Activated CD4-positive, alpha-beta T cell treated with anti-CD3 and anti-CD28 coated beads, Interleukin-2, amount 10 ng/mL, durations not matched to agents 7 days and 5 days (primary cell): ENCODE results near the gene C16orf82. TPM values are rescaled to one million over a fixed set of nuclear protein-coding genes. Genes with fewer than 3 reads are reported as not detected.

ENCODE experiments used
- CTCF ChIA-PET: fragments of 350-600 bp; sonication (Branson Sonifier 250); formaldehyde crosslinking; loops from one replicate; lab custom pipeline; 2021; ENCODE audit warnings: antibody characterized with exemption; lab: Charles Lee
- POLR2A ChIA-PET: fragments of 350-600 bp; sonication (Branson Sonifier 250); formaldehyde crosslinking; loops from one replicate; lab custom pipeline; 2021; ENCODE audit warnings: antibody characterized with exemption; lab: Charles Lee
- DNase-seq: peaks from one replicate; pipeline ENCODE4 v3.0.0-alpha.2; 2020
- H3K27ac Mint-ChIP-seq: one replicate; pipeline ENCODE4 v1.8.0; 2021; ENCODE audit warnings: mild to moderate bottlenecking, moderate library complexity, mixed read lengths
- H3K27me3 Mint-ChIP-seq: one replicate; pipeline ENCODE4 v1.8.0; 2021; ENCODE audit warnings: mixed read lengths
- H3K36me3 Mint-ChIP-seq: one replicate; pipeline ENCODE4 v1.8.0; 2021; ENCODE audit warnings: low read depth, mixed read lengths
- H3K4me1 Mint-ChIP-seq: one replicate; pipeline ENCODE4 v1.8.0; 2021; ENCODE audit warnings: mixed read lengths
- H3K4me3 Mint-ChIP-seq: one replicate; pipeline ENCODE4 v1.8.0; 2021; ENCODE audit warnings: mild to moderate bottlenecking, moderate library complexity, mixed read lengths
- H3K9me3 Mint-ChIP-seq: one replicate; pipeline ENCODE4 v1.8.0; 2021; ENCODE audit warnings: mixed read lengths
- total RNA-seq, 2 experiments: library from RNA; stranded (reverse); gene quantifications; one replicate each; pipeline ENCODE4 v1.2.3, GENCODE V29; 2021

The C16orf82 gene
- total RNA-seq: not detected

DNA sequence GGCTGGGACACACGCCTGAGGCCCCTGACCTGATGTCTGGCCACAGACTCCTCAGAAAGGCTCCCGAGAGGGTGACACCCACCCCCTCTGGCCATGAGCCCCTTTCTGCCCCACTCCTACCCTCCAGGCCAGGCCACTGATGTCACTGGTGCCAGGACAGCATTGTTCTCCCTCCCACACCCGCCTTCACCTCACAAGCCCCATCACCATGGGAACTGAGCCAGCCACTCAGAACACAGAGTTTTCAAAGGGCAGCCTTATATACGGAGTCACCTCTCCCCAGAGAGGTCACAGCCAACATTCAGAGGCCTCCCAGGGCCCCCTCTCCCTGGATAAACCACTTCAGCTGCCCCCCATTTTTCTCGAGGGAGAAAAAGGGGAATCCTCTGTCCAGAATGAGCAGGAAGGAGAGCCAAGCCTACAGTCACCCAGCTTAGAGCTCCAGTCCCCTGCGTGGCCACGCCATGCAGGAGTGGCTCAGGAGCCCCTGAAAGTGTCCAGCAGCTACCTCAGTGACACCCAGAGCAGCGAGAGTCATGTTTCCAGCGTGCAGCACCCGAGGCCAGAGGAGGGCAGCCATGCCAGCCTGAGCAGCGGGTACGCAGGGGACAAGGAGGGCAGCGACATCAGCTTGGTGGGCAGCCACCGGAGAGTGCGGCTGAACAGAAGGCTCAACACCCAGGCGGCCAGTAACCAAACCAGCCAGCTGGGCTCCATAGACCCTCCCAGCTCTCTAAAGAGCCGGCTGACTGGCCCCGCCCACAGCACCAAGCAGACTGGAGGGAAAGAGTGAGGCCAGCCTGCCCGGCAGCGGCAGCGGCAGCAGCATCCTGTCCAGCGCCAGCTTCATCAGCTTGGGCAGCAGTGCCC, at the start of gene C16orf82:
TSS of gene C16orf82 (plus strand) at position 260 of the 870 bp plus-strand sequence.
- no peak within 1 kb of the TSS for H3K4me3 Mint-ChIP-seq
- CTCF ChIA-PET: interaction anchor here (0.6 to 1.6 kb wide), 2 partner anchors 11 to 511 kb away, joined by 3 to 4 read pairs; no protein-coding TSS in a partner anchor
- H3K4me1 Mint-ChIP-seq: no peaks in the 10 kb centered on the region
- POLR2A ChIA-PET: no interaction called here
- no peak within 1 kb of the TSS for H3K27ac Mint-ChIP-seq
- no peaks in the 10 kb centered on the region for H3K9me3 Mint-ChIP-seq
- peaks cover 3% of the 10 kb centered on the region for H3K27me3 Mint-ChIP-seq
- no peak for DNase-seq
- H3K36me3 Mint-ChIP-seq: no peaks in the 10 kb centered on the region

DNA sequence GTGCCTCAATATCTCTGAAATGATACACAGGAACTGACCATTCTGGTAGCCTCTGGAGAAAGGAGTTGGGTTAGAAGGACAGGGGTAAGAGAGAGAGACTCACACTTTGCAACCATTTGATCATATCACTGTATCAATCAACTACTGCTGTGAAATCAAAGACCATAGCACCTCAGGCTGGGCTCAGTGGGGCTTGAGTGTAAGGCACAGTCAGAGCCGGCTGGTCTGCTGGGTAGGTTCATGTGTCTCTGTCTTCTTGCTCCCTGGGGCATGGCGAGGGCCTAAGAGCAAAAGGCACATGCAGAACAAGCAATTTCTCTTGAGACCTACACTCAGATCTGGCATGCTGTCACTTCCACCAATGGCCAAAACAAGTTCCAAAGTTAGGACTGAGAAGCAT, 46.7 kb upstream of the C16orf82 start:
- Mint-ChIP-seq H3K27ac (no peak overlapping the region), H3K4me3 (no peak overlapping the region), H3K9me3 (no peaks in the 10 kb centered on the region), H3K4me1 (no peaks in the 10 kb centered on the region), H3K27me3 (peaks cover 6% of the 10 kb centered on the region), H3K36me3 (no peaks in the 10 kb centered on the region)
- ChIA-PET POLR2A (no interaction called here), CTCF (interaction anchor here (0.6 kb wide), 1 partner anchor 991 kb away, joined by 3 read pairs; no protein-coding TSS in a partner anchor)
- DNase-seq: no peak

DNA sequence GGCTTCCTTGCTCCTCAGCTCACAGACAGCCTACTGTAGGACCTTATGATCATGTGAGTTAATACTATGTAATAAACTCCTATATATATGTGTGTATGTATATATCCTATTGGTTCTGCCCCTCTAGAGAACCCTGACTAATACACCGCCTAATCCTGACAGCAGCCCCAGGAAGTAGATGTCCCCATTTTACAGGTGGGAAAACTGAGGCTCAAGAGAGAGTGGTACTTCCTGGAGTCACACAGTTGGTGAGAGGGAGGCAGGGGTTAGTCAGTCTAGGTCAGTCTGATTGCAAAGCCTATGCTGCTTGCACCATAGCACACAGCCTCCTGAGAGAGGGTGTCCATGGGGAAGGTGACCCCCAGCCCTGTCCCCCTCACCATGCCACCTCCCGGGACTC, 42.7 kb upstream of the C16orf82 start:
- Mint-ChIP-seq H3K9me3 (no peaks in the 10 kb centered on the region), H3K4me1 (no peaks in the 10 kb centered on the region), H3K27ac (no peak overlapping the region), H3K27me3 (peaks cover 6% of the 10 kb centered on the region), H3K4me3 (no peak overlapping the region), H3K36me3 (no peaks in the 10 kb centered on the region)
- CTCF ChIA-PET: interaction anchor here (0.6 kb wide), 1 partner anchor 476 kb away, joined by 3 read pairs; no protein-coding TSS in a partner anchor
- POLR2A ChIA-PET: no interaction called here
- no peak for DNase-seq

DNA sequence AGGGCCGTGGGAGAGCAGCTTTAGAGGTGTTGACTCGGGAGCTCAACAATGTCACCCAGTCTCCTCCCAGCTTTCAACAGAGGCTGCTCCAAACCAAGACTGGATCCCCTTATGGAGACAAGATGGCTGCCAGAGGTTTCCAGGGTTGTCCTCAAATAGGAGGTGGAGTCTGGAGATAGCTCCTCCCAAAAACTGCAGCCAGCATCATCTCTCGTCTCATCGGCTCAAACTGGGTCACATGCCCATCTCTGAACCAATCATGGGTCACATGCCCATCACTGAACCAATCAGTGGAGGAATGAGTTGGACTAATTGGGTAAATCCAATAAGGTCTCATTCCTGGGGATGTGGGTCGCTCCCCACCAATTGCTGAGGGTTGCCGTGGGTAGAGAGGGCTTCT, 41.1 kb upstream of the C16orf82 start:
- H3K36me3 Mint-ChIP-seq: no peaks in the 10 kb centered on the region
- H3K9me3 Mint-ChIP-seq: no peaks in the 10 kb centered on the region
- CTCF ChIA-PET: no interaction called here
- POLR2A ChIA-PET: interaction anchor here (0.7 kb wide), 1 partner anchor 22 kb away, joined by 3 read pairs; no protein-coding TSS in a partner anchor
- H3K27me3 Mint-ChIP-seq: peaks cover 4% of the 10 kb centered on the region
- DNase-seq: no peak
- H3K4me1 Mint-ChIP-seq: no peaks in the 10 kb centered on the region
- H3K4me3 Mint-ChIP-seq: no peak overlapping the region
- no peak overlapping the region for H3K27ac Mint-ChIP-seq

DNA sequence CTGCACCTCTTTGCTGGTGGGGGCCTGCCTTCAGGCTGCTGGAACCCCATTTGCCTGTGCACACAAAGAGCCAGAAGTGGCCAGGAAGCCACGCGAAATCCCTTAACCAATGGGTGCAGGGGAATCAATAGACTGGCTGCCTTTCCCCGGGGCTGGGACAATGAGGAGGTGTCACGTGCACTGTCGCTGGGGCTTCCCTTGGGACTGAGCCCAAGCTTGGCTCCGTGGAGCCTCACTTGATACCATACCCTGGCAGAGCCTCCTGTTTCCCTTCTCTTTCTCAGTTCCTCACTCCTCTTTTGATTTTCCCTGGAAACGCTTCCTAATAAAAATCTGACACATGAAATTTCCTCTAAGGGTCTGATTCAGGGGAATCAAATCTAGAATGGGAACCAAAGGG, 38.8 kb upstream of the C16orf82 start:
- POLR2A ChIA-PET: no interaction called here

DNA sequence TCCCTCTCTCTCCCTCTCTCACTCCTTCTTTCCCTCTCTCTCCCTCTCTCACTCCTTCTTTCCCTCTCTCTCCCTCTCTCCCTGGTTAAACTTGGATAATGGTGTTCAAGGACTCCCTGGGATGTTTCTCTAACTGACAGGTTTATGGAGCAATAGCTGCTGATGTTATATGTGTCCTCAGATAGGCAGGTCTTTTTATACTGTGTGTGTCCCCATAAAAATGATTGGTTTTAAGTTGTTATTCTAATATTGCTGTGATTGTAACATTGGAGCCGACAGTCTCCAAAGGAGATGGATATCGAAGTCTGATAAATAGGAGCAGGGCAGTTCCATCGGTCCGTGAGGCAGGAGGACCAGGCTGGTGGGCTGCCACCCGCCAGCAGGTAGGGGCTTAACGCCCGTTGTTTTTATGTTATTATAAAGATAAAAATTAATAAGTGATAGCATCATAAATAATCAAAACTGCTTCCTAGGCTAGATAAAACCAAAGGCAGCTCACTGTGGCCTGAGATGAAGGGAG, 38.1 kb upstream of the C16orf82 start:
- POLR2A ChIA-PET: no interaction called here
- CTCF ChIA-PET: interaction anchor here (0.7 kb wide), 1 partner anchor 1177 kb away, joined by 4 read pairs; no protein-coding TSS in a partner anchor
- no peaks in the 10 kb centered on the region for H3K4me1 Mint-ChIP-seq
- H3K36me3 Mint-ChIP-seq: no peaks in the 10 kb centered on the region
- H3K27ac Mint-ChIP-seq: no peak overlapping the region
- no peaks in the 10 kb centered on the region for H3K27me3 Mint-ChIP-seq
- no peaks in the 10 kb centered on the region for H3K9me3 Mint-ChIP-seq
- H3K4me3 Mint-ChIP-seq: no peak overlapping the region
- no peak for DNase-seq

More for the DNA sequence above, 38.8 kb upstream of the C16orf82 start:
- Mint-ChIP-seq H3K4me3 (no peak overlapping the region), H3K9me3 (no peaks in the 10 kb centered on the region), H3K36me3 (no peaks in the 10 kb centered on the region), H3K4me1 (no peaks in the 10 kb centered on the region), H3K27ac (no peak overlapping the region), H3K27me3 (no peaks in the 10 kb centered on the region)
- CTCF ChIA-PET: no interaction called here
- DNase-seq: no peak

DNA sequence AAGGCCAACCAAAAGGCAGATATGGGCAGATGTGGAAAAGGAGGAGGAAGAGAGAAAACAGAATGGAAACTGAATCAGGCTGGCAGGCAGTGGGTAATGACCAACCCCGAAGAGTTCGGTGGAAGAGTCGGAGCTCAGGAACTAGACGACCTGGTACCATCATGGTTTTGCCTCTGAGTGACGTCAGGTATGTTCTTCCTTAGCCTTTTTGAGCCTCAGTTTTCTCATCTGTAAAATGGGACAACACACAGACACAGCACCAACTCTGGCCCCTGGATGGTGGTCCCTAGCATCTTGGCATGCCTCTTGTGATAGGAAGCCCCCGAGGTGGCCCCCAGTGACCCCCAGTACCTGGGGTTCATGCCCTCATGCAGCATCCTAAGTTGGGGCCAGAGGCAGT, 37.2 kb upstream of the C16orf82 start:
- POLR2A ChIA-PET: no interaction called here
- H3K27me3 Mint-ChIP-seq: no peaks in the 10 kb centered on the region

DNA sequence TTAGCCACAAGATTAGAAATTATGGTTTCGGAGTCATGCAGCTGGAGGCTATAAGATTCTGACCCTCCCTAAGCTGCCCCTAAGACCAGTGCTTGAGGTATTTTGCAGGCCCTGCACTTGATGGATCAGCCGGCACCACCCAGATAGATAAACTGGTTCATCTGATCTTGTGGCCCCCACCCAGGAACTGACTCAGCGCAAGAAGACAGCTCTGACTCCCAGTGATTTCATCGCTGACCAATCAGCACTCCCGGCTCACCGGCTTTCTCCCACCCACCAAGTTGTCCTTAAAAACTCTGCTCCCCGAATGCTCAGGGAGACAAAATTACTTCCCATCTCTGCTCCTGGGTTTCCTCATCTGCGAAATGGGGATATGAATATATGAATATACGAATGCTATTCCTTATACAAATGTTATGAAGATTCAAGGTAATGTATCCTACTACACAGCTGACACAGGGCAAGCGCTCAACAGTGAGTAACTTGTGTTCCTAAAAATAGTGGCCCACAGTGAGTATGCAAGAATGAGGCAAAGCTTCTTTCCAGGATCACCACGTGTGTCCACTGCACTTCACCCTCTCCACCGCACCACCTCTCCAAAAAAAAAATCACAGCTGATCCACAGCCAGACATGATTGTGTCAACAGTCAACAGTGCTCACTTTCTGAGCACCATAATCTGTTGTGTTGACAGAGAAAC, 33.3 kb upstream of the C16orf82 start:
- no peak overlapping the region for H3K4me3 Mint-ChIP-seq
- ChIA-PET POLR2A (no interaction called here), CTCF (no interaction called here)
- peaks cover 2% of the 10 kb centered on the region for H3K27me3 Mint-ChIP-seq
- H3K4me1 Mint-ChIP-seq: no peaks in the 10 kb centered on the region
- no peak overlapping the region for H3K27ac Mint-ChIP-seq
- H3K9me3 Mint-ChIP-seq: no peaks in the 10 kb centered on the region
- DNase-seq: no peak
- H3K36me3 Mint-ChIP-seq: no peaks in the 10 kb centered on the region

More for the DNA sequence above, 37.2 kb upstream of the C16orf82 start:
- Mint-ChIP-seq H3K27ac (no peak overlapping the region), H3K4me1 (no peaks in the 10 kb centered on the region), H3K36me3 (no peaks in the 10 kb centered on the region), H3K9me3 (no peaks in the 10 kb centered on the region), H3K4me3 (no peak overlapping the region)
- no peak for DNase-seq
- CTCF ChIA-PET: interaction anchor here (0.5 kb wide), 1 partner anchor 551 kb away, joined by 3 read pairs; no protein-coding TSS in a partner anchor

DNA sequence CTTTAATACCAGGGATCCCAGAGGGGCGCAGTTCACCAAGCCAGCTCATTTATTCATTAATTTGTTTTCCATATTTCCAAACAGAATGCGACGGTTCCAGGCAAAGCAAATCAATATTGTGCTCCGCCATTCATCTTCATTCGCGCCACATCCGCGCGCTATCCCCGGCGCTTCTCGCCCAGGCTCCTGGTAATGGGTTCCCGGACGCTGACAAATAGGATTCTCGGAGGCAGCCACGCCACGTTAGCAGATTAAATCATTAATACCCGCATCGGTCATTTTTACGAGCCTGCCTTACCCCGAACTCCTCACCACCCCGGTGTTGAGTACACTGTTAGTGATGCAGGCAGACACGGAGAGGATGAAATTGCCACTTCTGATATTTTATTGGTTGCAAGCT, 26.0 kb upstream of the C16orf82 start:
- Mint-ChIP-seq H3K4me3 (no peak overlapping the region), H3K27me3 (peaks cover 2% of the 10 kb centered on the region), H3K4me1 (no peaks in the 10 kb centered on the region), H3K36me3 (no peaks in the 10 kb centered on the region), H3K9me3 (no peaks in the 10 kb centered on the region), H3K27ac (no peak overlapping the region)
- no peak for DNase-seq
- POLR2A ChIA-PET: no interaction called here
- CTCF ChIA-PET: no interaction called here

DNA sequence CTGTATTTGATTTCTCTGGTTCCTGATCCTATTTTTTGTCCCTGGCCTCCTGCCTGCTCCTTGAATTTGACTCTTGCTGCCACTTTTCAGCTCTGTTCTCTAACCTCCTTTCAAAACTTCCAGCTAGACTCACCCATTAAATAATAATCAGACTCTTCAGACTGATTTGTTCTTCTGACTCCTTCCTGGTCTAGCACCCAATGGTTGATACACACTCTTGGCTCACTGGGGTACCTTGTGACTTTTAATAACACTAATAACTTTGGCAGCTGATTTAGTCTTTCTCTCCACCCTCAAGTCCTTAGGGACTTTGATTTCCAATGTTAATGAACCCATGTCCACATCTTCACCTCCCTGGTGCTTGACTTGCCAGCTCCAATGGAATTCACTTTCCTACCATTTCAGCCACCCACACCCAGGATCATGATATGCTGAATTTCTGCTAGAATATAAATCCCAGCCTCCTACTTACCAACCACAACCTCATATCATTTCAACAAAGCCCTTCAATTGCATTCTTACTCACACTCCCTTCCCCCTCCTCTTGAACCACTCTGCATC, 19.7 kb upstream of the C16orf82 start:
- ChIA-PET POLR2A (no interaction called here), CTCF (no interaction called here)

DNA sequence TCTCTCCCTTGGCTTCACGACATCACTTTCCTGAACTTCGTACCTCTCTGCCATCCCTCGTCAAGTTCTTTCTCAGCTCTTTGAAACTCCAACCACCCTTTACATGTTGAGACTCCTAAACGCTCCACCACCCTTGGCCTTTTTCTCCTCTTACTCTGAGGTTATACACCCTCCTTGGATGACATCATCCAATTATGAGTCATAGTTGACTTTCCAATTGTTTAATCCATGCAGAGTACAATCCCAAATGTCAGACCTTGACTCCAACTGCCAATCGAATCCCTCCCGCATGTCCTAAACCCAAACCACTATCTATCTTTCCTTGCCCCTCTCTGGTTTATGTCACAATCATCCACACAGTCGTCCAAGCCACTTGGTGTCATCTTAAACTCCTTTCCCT, 18.4 kb upstream of the C16orf82 start:
- DNase-seq: no peak
- ChIA-PET POLR2A (no interaction called here), CTCF (no interaction called here)
- Mint-ChIP-seq H3K27ac (no peak overlapping the region), H3K4me1 (no peaks in the 10 kb centered on the region), H3K4me3 (no peak overlapping the region), H3K36me3 (no peaks in the 10 kb centered on the region), H3K9me3 (no peaks in the 10 kb centered on the region), H3K27me3 (no peaks in the 10 kb centered on the region)

More for the DNA sequence above, 19.7 kb upstream of the C16orf82 start:
- Mint-ChIP-seq H3K4me1 (no peaks in the 10 kb centered on the region), H3K9me3 (no peaks in the 10 kb centered on the region), H3K36me3 (no peaks in the 10 kb centered on the region), H3K27me3 (no peaks in the 10 kb centered on the region), H3K4me3 (no peak overlapping the region), H3K27ac (no peak overlapping the region)
- DNase-seq: no peak

DNA sequence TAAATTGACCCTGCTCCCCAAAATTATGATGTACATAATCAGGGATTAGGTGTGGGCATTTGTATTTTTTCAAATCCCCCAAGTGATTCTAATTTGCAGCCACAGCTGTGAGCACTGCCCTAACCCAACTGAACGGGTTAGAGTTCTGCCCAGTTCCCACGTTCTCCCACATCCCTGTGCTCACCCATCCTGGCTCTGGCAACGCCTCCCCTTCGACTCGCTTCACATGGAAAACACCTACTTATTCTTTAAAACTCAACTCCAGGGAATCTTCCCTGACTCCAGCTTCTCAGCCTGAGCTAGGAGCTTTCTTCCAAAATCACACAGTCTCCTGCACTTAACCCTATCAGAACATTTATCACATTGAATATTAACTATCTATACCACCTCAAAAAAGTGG, 17.6 kb upstream of the C16orf82 start:
- Mint-ChIP-seq H3K27ac (no peak overlapping the region), H3K36me3 (no peaks in the 10 kb centered on the region), H3K27me3 (no peaks in the 10 kb centered on the region), H3K4me1 (no peaks in the 10 kb centered on the region), H3K9me3 (no peaks in the 10 kb centered on the region), H3K4me3 (no peak overlapping the region)
- no peak for DNase-seq
- CTCF ChIA-PET: interaction anchor here (0.5 to 1.0 kb wide), 2 partner anchors 29 to 31 kb away, joined by 3 read pairs; no protein-coding TSS in a partner anchor
- POLR2A ChIA-PET: no interaction called here
